Naive thymus-derived CD8-positive, alpha-beta T cell (primary cell): Measurements from ENCODE around the gene TRIM10. TPM values are rescaled to one million over a fixed set of nuclear protein-coding genes. Genes with fewer than 3 reads are reported as not detected.

Source experiments
- ATAC-seq, 2 donors: fragments of 150-1000 bp; cut with Tn5 transposase in 1 of 2; sonication (Bioruptor Pico), chemical (Tn5 transposase) in 1 of 2; 1 replicate in 1 of 2; 2 replicates in 1 of 2; pipeline ENCODE4 v1.10.0; 2021; ENCODE audit warnings: mild to moderate bottlenecking in 2 of 2, moderate library complexity in 2 of 2
- POLR2A ChIA-PET: fragments of 350-600 bp; sonication (Branson Sonifier 250); formaldehyde crosslinking; loops from one replicate; lab custom pipeline; 2021; ENCODE audit warnings: antibody characterized with exemption; lab: Charles Lee
- DNase-seq, 10 donors: peaks; one replicate each; pipeline versions ENCODE4 v3.0.0 to v3.0.0-alpha.2; 2020 to 2022
- H3K27ac Mint-ChIP-seq, 10 donors: one replicate each; pipeline ENCODE4 v1.8.0; 2020 to 2022; ENCODE audit warnings: mild to moderate bottlenecking in 10 of 10, mixed read lengths in 10 of 10, moderate library complexity in 4 of 10, inconsistent platforms in 1 of 10
- H3K27me3 Mint-ChIP-seq, 5 donors: one replicate each; pipeline ENCODE4 v1.8.0; 2021 to 2022; ENCODE audit warnings: mixed read lengths in 5 of 5
- H3K36me3 Mint-ChIP-seq, 3 donors: one replicate each; pipeline ENCODE4 v1.8.0; 2020 to 2022; ENCODE audit warnings: mixed read lengths in 3 of 3, mild to moderate bottlenecking in 2 of 3, inconsistent platforms in 1 of 3
- H3K4me1 Mint-ChIP-seq, 4 donors: one replicate each; pipeline ENCODE4 v1.8.0; 2021 to 2022; ENCODE audit warnings: mixed read lengths in 4 of 4
- H3K4me3 Mint-ChIP-seq, 10 donors: one replicate each; pipeline ENCODE4 v1.8.0; 2020 to 2022; ENCODE audit warnings: mild to moderate bottlenecking in 10 of 10, mixed read lengths in 10 of 10, moderate library complexity in 6 of 10, inconsistent platforms in 1 of 10
- H3K9me3 Mint-ChIP-seq, 9 donors: one replicate each; pipeline ENCODE4 v1.8.0; 2020 to 2022; ENCODE audit warnings: mixed read lengths in 9 of 9, mild to moderate bottlenecking in 3 of 9, inconsistent platforms in 1 of 9, moderate library complexity in 1 of 9
- polyA plus RNA-seq, 3 donors: library from polyadenylated mRNA; unstranded; fragments of 300-500 nt; fragmentation: Illumina TruSeq; gene quantifications; one replicate each; pipeline ENCODE4 v1.2.3, GENCODE V29; 2021
- total RNA-seq, 8 experiments: library from RNA in 2 of 8; stranded (reverse) in 2 of 8; gene quantifications; one replicate each; pipeline ENCODE4 v1.2.3 and lab custom pipeline; 2021 to 2026

TRIM10 gene
- total and polyA plus RNA-seq, 5 experiments from 2014 or later: not detected

GRCh38 chr6:30112402-30112994, 48.5 kb downstream of the TRIM10 start:
- POLR2A ChIA-PET: no interaction called here
- peaks cover 0 to 2% (median 0%) of the 10 kb centered on the region in 4 donors for H3K4me1 Mint-ChIP-seq
- no peak overlapping the region for H3K4me3 Mint-ChIP-seq
- H3K27me3 Mint-ChIP-seq: peaks cover 28 to 75% (median 53%) of the 10 kb centered on the region in 5 donors
- H3K27ac Mint-ChIP-seq: peak overlapping the region in 1 of 10 donors; percentile 57
- no peak for DNase-seq
- ATAC-seq: no peak
- no peaks in the 10 kb centered on the region for H3K9me3 Mint-ChIP-seq
- no peaks in the 10 kb centered on the region for H3K36me3 Mint-ChIP-seq

- no peaks in the 10 kb centered on the region for H3K9me3 Mint-ChIP-seq
- H3K27ac Mint-ChIP-seq: no peak overlapping the region
- H3K4me1 Mint-ChIP-seq: peaks cover 0 to 2% (median 0%) of the 10 kb centered on the region in 4 donors
- H3K27me3 Mint-ChIP-seq: peaks cover 27 to 76% (median 58%) of the 10 kb centered on the region in 5 donors
- POLR2A ChIA-PET: no interaction called here
- H3K4me3 Mint-ChIP-seq: no peak overlapping the region
- DNase-seq (no peak), ATAC-seq (no peak)
- H3K36me3 Mint-ChIP-seq: no peaks in the 10 kb centered on the region
Measured at GRCh38 chr6:30111266-30111856, 49.6 kb downstream of the TRIM10 start.

- Mint-ChIP-seq H3K36me3 (no peaks in the 10 kb centered on the region), H3K27me3 (peaks cover 20 to 54% (median 37%) of the 10 kb centered on the region in 5 donors)
- POLR2A ChIA-PET: no interaction called here
Measured at GRCh38 chr6:30104661-30105060, 56.4 kb downstream of the TRIM10 start.

GRCh38 chr6:30103872-30104179, 57.2 kb downstream of the TRIM10 start:
- Mint-ChIP-seq H3K4me3 (peak overlapping the region; percentile 81 to 94 (median 90)), H3K36me3 (no peaks in the 10 kb centered on the region), H3K27me3 (peaks cover 25 to 57% (median 41%) of the 10 kb centered on the region in 5 donors), H3K4me1 (peaks cover 19 to 38% (median 37%) of the 10 kb centered on the region in 4 donors), H3K9me3 (no peaks in the 10 kb centered on the region), H3K27ac (peak overlapping the region in 3 of 10 donors; percentile 29 to 91 (median 88))
- no peak for ATAC-seq
- POLR2A ChIA-PET: interaction anchor here (0.7 to 3.6 kb wide), 5 partner anchors 27 to 51 kb away, joined by 3 to 18 read pairs (median 7); partner anchors contain the start of genes POLR1H, PPP1R11 and TRIM40
- no peak for DNase-seq

More at GRCh38 chr6:30104661-30105060, 56.4 kb downstream of the TRIM10 start:
- Mint-ChIP-seq H3K27ac (no peak overlapping the region), H3K4me1 (peaks cover 19 to 38% (median 36%) of the 10 kb centered on the region in 4 donors), H3K9me3 (no peaks in the 10 kb centered on the region), H3K4me3 (no peak overlapping the region)
- no peak for ATAC-seq
- DNase-seq: no peak

GRCh38 chr6:30102970-30103871, 57.8 kb downstream of the TRIM10 start:
- Mint-ChIP-seq H3K36me3 (no peaks in the 10 kb centered on the region), H3K27ac (peak overlapping the region; percentile 29 to 91 (median 78)), H3K27me3 (peaks cover 20 to 59% (median 43%) of the 10 kb centered on the region in 5 donors), H3K4me3 (peak overlapping the region; percentile 81 to 94 (median 90)), H3K4me1 (peaks cover 23 to 44% (median 41%) of the 10 kb centered on the region in 4 donors), H3K9me3 (no peaks in the 10 kb centered on the region)
- peak; percentile 82 to 87 for ATAC-seq
- peak; percentile 60 to 89 (median 81) for DNase-seq
- POLR2A ChIA-PET: interaction anchor here (0.7 to 3.6 kb wide), 5 partner anchors 27 to 52 kb away, joined by 3 to 18 read pairs (median 7); partner anchors contain the start of genes POLR1H, PPP1R11 and TRIM40

- Mint-ChIP-seq H3K4me1 (peaks cover 27 to 51% (median 48%) of the 10 kb centered on the region in 4 donors), H3K36me3 (no peaks in the 10 kb centered on the region), H3K9me3 (no peaks in the 10 kb centered on the region), H3K4me3 (peak overlapping the region; percentile 81 to 94 (median 90)), H3K27me3 (peaks cover 18 to 57% (median 42%) of the 10 kb centered on the region in 5 donors), H3K27ac (peak overlapping the region in 9 of 10 donors; percentile 29 to 91 (median 81))
- ATAC-seq: peak; percentile 32 to 44
- peak in 1 of 10 donors; percentile 6 for DNase-seq
- POLR2A ChIA-PET: interaction anchor here (1.0 to 3.6 kb wide), 5 partner anchors 9 to 42 kb away, joined by 3 to 18 read pairs (median 7); partner anchors contain the start of genes POLR1H, PPP1R11 and TRIM40
Measured at GRCh38 chr6:30102414-30102969, 58.5 kb downstream of the TRIM10 start.

Other genes with a start within 250 kb of the TRIM10 start
- gene HLA-A, start 218.7 kb downstream of the TRIM10 start, total RNA-seq: 1,000 to 10,000 TPM; 2,087 to 2,115 TPM
- 1,000 to 10,000 TPM; 2,084 to 4,021 (median 2,635) TPM for gene HLA-A, start 218.7 kb downstream of the TRIM10 start, polyA plus RNA-seq
- 10 to 100 TPM; 35.9 to 38.5 TPM for gene POLR1H, start 99.9 kb downstream of the TRIM10 start, total RNA-seq
- gene POLR1H, start 99.9 kb downstream of the TRIM10 start, polyA plus RNA-seq: 100 to 1,000 TPM in 1 of 3 donors, 10 to 100 TPM in 2; 60.8 to 110 (median 93.5) TPM
- 10 to 100 TPM; 56.6 to 58.1 TPM for gene PPP1R11, start 94.0 kb downstream of the TRIM10 start, total RNA-seq
- 100 to 1,000 TPM in 2 of 3 donors, 10 to 100 TPM in 1; 97.6 to 108 (median 101) TPM for gene PPP1R11, start 94.0 kb downstream of the TRIM10 start, polyA plus RNA-seq
- gene RNF39, start 85.4 kb downstream of the TRIM10 start, total RNA-seq: not detected
- under 1 TPM in 1 of 3 donors, not detected in 2; 0.10 TPM for gene RNF39, start 85.4 kb downstream of the TRIM10 start, polyA plus RNA-seq
- gene TRIM31, start 48.1 kb downstream of the TRIM10 start, total RNA-seq: not detected
- under 1 TPM in 1 of 3 donors, not detected in 2; 0.07 TPM for gene TRIM31, start 48.1 kb downstream of the TRIM10 start, polyA plus RNA-seq
- gene TRIM40, start 25.1 kb downstream of the TRIM10 start, total RNA-seq: not detected
- gene TRIM40, start 25.1 kb downstream of the TRIM10 start, polyA plus RNA-seq: not detected
- not detected for gene TRIM15, start 2.3 kb upstream of the TRIM10 start, total RNA-seq
- gene TRIM15, start 2.3 kb upstream of the TRIM10 start, polyA plus RNA-seq: not detected
- 10 to 100 TPM; 42.6 to 47.0 TPM for gene TRIM26, start 52.2 kb upstream of the TRIM10 start, total RNA-seq
- gene TRIM26, start 52.2 kb upstream of the TRIM10 start, polyA plus RNA-seq: 10 to 100 TPM; 22.7 to 42.9 (median 27.6) TPM
- gene TRIM39, start 165.7 kb upstream of the TRIM10 start, total RNA-seq: 10 to 100 TPM; 22.1 to 23.1 TPM
- 10 to 100 TPM in 2 of 3 donors, 1 to 10 TPM in 1; 6.6 to 15.4 (median 12.7) TPM for gene TRIM39, start 165.7 kb upstream of the TRIM10 start, polyA plus RNA-seq
- gene RPP21, start 183.9 kb upstream of the TRIM10 start, total RNA-seq: 10 to 100 TPM; 48.2 to 49.5 TPM
- 10 to 100 TPM; 61.1 to 92.4 (median 73.6) TPM for gene RPP21, start 183.9 kb upstream of the TRIM10 start, polyA plus RNA-seq